Subcutaneous abdominal adipose tissue (tissue), 5 donors: ENCODE results near the gene ATXN7L1.

Experiments used
- H3K27ac ChIP-seq: one replicate; pipeline ENCODE4 v1.7.0; 2013; ENCODE audit warnings: low read depth, mild to moderate bottlenecking, inconsistent platforms, low read length, moderate library complexity
- H3K27me3 ChIP-seq, 5 donors: one replicate each; pipeline ENCODE4 v1.7.0; 2013; ENCODE audit warnings: low read length in 5 of 5, inconsistent platforms in 1 of 5; ENCODE audit not compliant: control insufficient read depth in 5 of 5, insufficient read depth in 4 of 5
- H3K36me3 ChIP-seq, 5 donors: one replicate each; pipeline ENCODE4 v1.7.0; 2013; ENCODE audit warnings: low read length in 5 of 5; ENCODE audit not compliant: control insufficient read depth in 5 of 5, insufficient read depth in 5 of 5
- H3K4me1 ChIP-seq, 5 donors: one replicate each; pipeline ENCODE4 v1.7.0; 2013; ENCODE audit warnings: low read length in 5 of 5, mild to moderate bottlenecking in 3 of 5, moderate library complexity in 1 of 5; ENCODE audit not compliant: control insufficient read depth in 5 of 5, insufficient read depth in 5 of 5
- H3K4me3 ChIP-seq, 5 donors: one replicate each; pipeline ENCODE4 v1.7.0; 2013; ENCODE audit warnings: low read length in 5 of 5, low read depth in 1 of 5
- H3K9ac ChIP-seq, 5 donors: one replicate each; pipeline ENCODE4 v1.7.0; 2013; ENCODE audit warnings: low read length in 5 of 5, mild to moderate bottlenecking in 4 of 5, moderate library complexity in 3 of 5
- H3K9me3 ChIP-seq, 5 donors: one replicate each; pipeline ENCODE4 v1.7.0; 2013; ENCODE audit warnings: low read length in 5 of 5; ENCODE audit not compliant: control insufficient read depth in 5 of 5
- donor health status: healthy.
- donor health status: healthy.
- donor health status: healthy.
- donor health status: healthy.
- donor health status: healthy.

The ATXN7L1 gene

GRCh38 chr7:105863876-105864275 lies 12.5 kb downstream of the ATXN7L1 start:
- Histone ChIP-seq H3K27me3 (no peaks in the 10 kb centered on the region), H3K36me3 (peaks cover 0 to 16% (median 3%) of the 10 kb centered on the region in 5 donors), H3K4me3 (no peak overlapping the region), H3K4me1 (no peaks in the 10 kb centered on the region), H3K9ac (no peak overlapping the region), H3K9me3 (no peaks in the 10 kb centered on the region), H3K27ac (no peak overlapping the region)

GRCh38 chr7:105862770-105863169 lies 13.6 kb downstream of the ATXN7L1 start:
- Histone ChIP-seq H3K4me3 (no peak overlapping the region), H3K27me3 (no peaks in the 10 kb centered on the region), H3K9me3 (no peaks in the 10 kb centered on the region), H3K9ac (no peak overlapping the region), H3K36me3 (peaks cover 0 to 16% (median 3%) of the 10 kb centered on the region in 5 donors), H3K4me1 (no peaks in the 10 kb centered on the region), H3K27ac (no peak overlapping the region)

- Histone ChIP-seq H3K27me3 (no peaks in the 10 kb centered on the region), H3K36me3 (peaks cover 0 to 11% (median 3%) of the 10 kb centered on the region in 5 donors), H3K9ac (no peak overlapping the region), H3K27ac (no peak overlapping the region), H3K9me3 (no peaks in the 10 kb centered on the region), H3K4me1 (no peaks in the 10 kb centered on the region), H3K4me3 (no peak overlapping the region)
These were observed 14.1 kb downstream of the ATXN7L1 start for GRCh38 chr7:105862276-105862675.

- no peaks in the 10 kb centered on the region for H3K4me1 ChIP-seq
- H3K27ac ChIP-seq: no peak overlapping the region
- peaks cover 0 to 6% (median 0%) of the 10 kb centered on the region in 5 donors for H3K36me3 ChIP-seq
- H3K4me3 ChIP-seq: no peak overlapping the region
- H3K9me3 ChIP-seq: no peaks in the 10 kb centered on the region
- H3K9ac ChIP-seq: no peak overlapping the region
- H3K27me3 ChIP-seq: no peaks in the 10 kb centered on the region
These were observed 15.2 kb downstream of the ATXN7L1 start for GRCh38 chr7:105861224-105861623.

GRCh38 chr7:105860793-105861192 lies 15.6 kb downstream of the ATXN7L1 start:
- no peak overlapping the region for H3K9ac ChIP-seq
- H3K27me3 ChIP-seq: no peaks in the 10 kb centered on the region
- H3K9me3 ChIP-seq: no peaks in the 10 kb centered on the region
- H3K36me3 ChIP-seq: peaks cover 0 to 1% (median 0%) of the 10 kb centered on the region in 5 donors
- no peaks in the 10 kb centered on the region for H3K4me1 ChIP-seq
- H3K4me3 ChIP-seq: no peak overlapping the region
- no peak overlapping the region for H3K27ac ChIP-seq

- no peak overlapping the region for H3K4me3 ChIP-seq
- no peaks in the 10 kb centered on the region for H3K9me3 ChIP-seq
- H3K27me3 ChIP-seq: no peaks in the 10 kb centered on the region
- H3K9ac ChIP-seq: no peak overlapping the region
- peaks cover 0 to 11% (median 5%) of the 10 kb centered on the region in 5 donors for H3K4me1 ChIP-seq
- H3K27ac ChIP-seq: no peak overlapping the region
- no peaks in the 10 kb centered on the region for H3K36me3 ChIP-seq
These were observed 19.1 kb downstream of the ATXN7L1 start for GRCh38 chr7:105857009-105857952.

GRCh38 chr7:105854498-105854897 lies 21.9 kb downstream of the ATXN7L1 start:
- Histone ChIP-seq H3K4me3 (no peak overlapping the region), H3K4me1 (peaks cover 0 to 22% (median 6%) of the 10 kb centered on the region in 5 donors), H3K9ac (no peak overlapping the region), H3K9me3 (no peaks in the 10 kb centered on the region), H3K36me3 (no peaks in the 10 kb centered on the region), H3K27me3 (no peaks in the 10 kb centered on the region), H3K27ac (no peak overlapping the region)

- Histone ChIP-seq H3K4me1 (peaks cover 0 to 27% (median 9%) of the 10 kb centered on the region in 5 donors), H3K9me3 (no peaks in the 10 kb centered on the region), H3K4me3 (no peak overlapping the region), H3K9ac (peak overlapping the region in 1 of 5 donors; percentile 12), H3K27me3 (no peaks in the 10 kb centered on the region), H3K27ac (no peak overlapping the region), H3K36me3 (no peaks in the 10 kb centered on the region)
These were observed 22.4 kb downstream of the ATXN7L1 start for GRCh38 chr7:105853931-105854419.

GRCh38 chr7:105851064-105851463 lies 25.3 kb downstream of the ATXN7L1 start:
- H3K9ac ChIP-seq: no peak overlapping the region
- no peak overlapping the region for H3K27ac ChIP-seq
- H3K27me3 ChIP-seq: no peaks in the 10 kb centered on the region
- peaks cover 0 to 28% (median 9%) of the 10 kb centered on the region in 5 donors for H3K4me1 ChIP-seq
- no peaks in the 10 kb centered on the region for H3K9me3 ChIP-seq
- H3K4me3 ChIP-seq: no peak overlapping the region
- no peaks in the 10 kb centered on the region for H3K36me3 ChIP-seq

- Histone ChIP-seq H3K4me1 (peaks cover 0 to 25% (median 9%) of the 10 kb centered on the region in 5 donors), H3K9ac (no peak overlapping the region), H3K27ac (no peak overlapping the region), H3K27me3 (no peaks in the 10 kb centered on the region), H3K4me3 (no peak overlapping the region), H3K9me3 (no peaks in the 10 kb centered on the region), H3K36me3 (no peaks in the 10 kb centered on the region)
These were observed 27.1 kb downstream of the ATXN7L1 start for GRCh38 chr7:105849122-105849855.
